ENCODE data around the gene TBC1D25. TPM values are rescaled to one million over a fixed set of nuclear protein-coding genes. Genes with fewer than 3 reads are reported as not detected.

TBC1D25 gene
- total RNA-seq, 4 donors from 2014 or later = 8.7 to 15.4 (median 13.2) TPM

- no peak for DNase-seq (ENCODE audit: low spot score)
- ATAC-seq (ENCODE audit: low FRiP score) = no peak
- TF ChIP-seq, protein P1, sequence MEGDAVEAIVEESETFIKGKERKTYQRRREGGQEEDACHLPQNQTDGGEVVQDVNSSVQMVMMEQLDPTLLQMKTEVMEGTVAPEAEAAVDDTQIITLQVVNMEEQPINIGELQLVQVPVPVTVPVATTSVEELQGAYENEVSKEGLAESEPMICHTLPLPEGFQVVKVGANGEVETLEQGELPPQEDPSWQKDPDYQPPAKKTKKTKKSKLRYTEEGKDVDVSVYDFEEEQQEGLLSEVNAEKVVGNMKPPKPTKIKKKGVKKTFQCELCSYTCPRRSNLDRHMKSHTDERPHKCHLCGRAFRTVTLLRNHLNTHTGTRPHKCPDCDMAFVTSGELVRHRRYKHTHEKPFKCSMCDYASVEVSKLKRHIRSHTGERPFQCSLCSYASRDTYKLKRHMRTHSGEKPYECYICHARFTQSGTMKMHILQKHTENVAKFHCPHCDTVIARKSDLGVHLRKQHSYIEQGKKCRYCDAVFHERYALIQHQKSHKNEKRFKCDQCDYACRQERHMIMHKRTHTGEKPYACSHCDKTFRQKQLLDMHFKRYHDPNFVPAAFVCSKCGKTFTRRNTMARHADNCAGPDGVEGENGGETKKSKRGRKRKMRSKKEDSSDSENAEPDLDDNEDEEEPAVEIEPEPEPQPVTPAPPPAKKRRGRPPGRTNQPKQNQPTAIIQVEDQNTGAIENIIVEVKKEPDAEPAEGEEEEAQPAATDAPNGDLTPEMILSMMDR (IDR thresholded peaks at IDR 0.05) = no peak
These were observed 29.9 kb upstream of the TBC1D25 start for GRCh38 chrX:48509619-48510018.

GRCh38 chrX:48511560-48511959 is 28.0 kb upstream of the TBC1D25 start:
- TF ChIP-seq, protein P1 (IDR thresholded peaks at IDR 0.05) = no peak
- no peak for DNase-seq (ENCODE audit: low spot score)
- ATAC-seq (ENCODE audit: low FRiP score) = no peak

DNA sequence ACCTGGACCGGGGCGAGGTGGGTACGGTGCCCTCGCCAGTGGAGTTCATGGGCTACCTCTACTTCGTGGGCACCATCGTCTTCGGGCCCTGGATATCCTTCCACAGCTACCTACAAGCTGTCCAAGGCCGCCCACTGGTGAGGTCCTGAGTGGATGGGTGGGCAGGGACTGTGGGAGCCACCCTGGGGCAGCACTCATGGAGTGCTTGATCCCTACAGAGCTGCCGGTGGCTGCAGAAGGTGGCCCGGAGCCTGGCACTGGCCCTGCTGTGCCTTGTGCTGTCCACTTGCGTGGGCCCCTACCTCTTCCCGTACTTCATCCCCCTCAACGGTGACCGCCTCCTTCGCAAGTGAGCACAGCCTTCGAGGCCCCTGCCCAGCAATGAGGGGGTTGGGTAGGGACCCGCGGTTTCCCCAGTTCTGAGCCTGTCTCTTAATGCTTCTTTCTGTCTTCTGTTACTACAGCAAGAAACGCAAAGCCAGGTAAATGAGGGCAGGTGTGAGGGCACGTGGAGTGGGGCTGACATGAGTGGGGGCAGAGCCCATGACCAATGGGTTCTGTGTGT is 27.1 kb upstream of the TBC1D25 start:
- TF ChIP-seq, protein P1 (IDR thresholded peaks at IDR 0.05) = no peak
- ATAC-seq (ENCODE audit: low FRiP score) (no peak), DNase-seq (ENCODE audit: low spot score) (no peak)

DNA sequence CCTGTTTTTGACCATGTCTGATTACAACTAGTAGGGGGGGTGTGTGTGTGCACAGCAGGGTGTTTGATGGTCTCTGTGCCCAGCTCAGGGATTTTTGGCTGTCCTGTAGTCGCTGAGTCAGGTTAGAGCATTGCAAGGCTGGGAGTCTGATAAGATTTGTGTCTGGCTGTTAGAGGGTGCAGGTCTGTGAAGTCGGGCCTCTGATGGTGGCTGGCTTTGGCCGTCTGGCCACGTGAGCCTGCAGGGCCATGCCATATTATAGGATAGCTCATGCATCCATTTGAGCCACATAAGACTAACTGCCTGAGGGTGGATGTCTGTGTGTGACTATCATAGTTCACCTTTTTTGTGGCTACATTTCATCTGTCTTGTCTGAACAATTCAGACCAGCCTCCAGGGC is 25.8 kb upstream of the TBC1D25 start:
- TF ChIP-seq, protein P1 (IDR thresholded peaks at IDR 0.05) = no peak
- DNase-seq (ENCODE audit: low spot score) = no peak
- no peak for ATAC-seq (ENCODE audit: low FRiP score)

- DNase-seq (ENCODE audit: low spot score) = no peak
- ATAC-seq (ENCODE audit: low FRiP score) = no peak
- TF ChIP-seq, protein P1 (IDR thresholded peaks at IDR 0.05) = no peak
These were observed 25.2 kb upstream of the TBC1D25 start for GRCh38 chrX:48514126-48514806.

- TF ChIP-seq, protein P1 (IDR thresholded peaks at IDR 0.05) = no peak
- no peak for ATAC-seq (ENCODE audit: low FRiP score)
- DNase-seq (ENCODE audit: low spot score) = no peak
These were observed 24.6 kb upstream of the TBC1D25 start for GRCh38 chrX:48514868-48515460.

GRCh38 chrX:48515842-48516241 is 23.7 kb upstream of the TBC1D25 start:
- TF ChIP-seq, protein P1 (IDR thresholded peaks at IDR 0.05) = no peak
- no peak for DNase-seq (ENCODE audit: low spot score)
- no peak for ATAC-seq (ENCODE audit: low FRiP score)
